GM18499 (cell line): ENCODE results near the gene FBXW11.

ENCODE experiments used
- ATAC-seq: cut with Tn5 transposase; IDR thresholded peaks from one replicate; pipeline ENCODE4 v1.9.1; 2021; ENCODE audit warnings: moderate number of reproducible peaks; ENCODE audit not compliant: insufficient read depth, unreplicated experiment

The FBXW11 gene

DNA sequence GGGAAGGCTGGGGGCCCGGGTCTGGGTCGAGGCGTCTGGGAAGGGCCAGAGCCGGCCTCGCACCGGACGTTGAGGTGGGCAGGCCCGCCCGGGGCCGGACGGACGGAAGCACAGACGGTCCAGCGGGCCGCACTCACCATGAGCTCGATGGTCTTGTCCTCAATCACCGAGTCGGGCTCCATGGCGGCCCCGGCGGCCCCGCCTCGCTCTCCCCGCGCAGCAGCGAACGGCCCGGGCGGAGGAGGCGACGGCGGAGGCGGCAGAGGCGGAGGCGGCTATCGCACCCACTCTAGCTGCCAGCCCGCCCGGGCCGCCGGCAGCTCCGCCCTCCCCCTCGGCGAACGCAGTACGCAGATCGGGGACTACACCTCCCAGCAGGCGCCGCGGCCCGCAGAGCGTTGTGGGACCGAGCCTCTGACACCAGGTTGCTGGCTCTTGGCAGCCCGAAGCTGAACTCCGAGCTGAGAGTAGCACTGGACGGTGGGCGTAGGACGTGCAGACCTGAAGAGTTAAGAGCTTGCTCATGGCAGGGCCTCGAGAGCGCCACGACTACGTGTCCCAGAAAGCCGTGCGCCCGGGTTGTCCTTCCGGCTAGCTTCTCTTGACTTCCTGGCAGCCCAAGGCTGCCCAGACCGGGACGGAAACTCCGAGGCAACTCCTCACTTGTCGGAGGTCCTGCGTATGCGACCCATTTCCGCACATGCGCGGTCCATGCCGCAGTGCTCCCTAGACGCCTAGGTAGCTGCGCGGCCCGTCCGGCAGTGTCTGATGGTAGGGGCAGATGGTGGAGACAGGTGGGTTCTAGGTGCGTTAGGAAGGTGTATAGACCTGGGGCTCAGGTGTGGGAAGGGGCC lies at the start of gene FBXW11:
Gene FBXW11, minus strand, starts transcription at position 318 of the 854 bp plus-strand sequence. Its CDS starts 136 bp downstream, at position 182.
- ATAC-seq, result peak; percentile 67

DNA sequence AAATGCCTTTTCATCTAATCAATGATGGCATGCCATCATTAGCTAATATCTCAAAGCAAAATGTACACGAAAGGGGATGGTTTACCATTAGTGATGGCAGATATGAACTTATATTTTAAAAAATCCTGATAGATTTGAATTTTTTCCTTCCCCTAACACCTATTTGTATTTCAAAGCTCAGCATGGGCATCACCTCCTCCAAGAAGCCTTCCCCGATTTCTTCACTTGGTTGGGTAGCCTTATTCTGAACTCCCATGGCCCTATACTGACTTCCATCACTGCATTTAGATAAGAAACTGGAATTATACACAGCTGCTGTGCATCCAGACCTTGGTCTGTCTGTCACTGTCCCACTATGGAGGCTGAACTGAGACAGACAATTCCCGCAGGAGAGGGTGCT lies 49.6 kb upstream of the FBXW11 start:
- ATAC-seq, result no peak

DNA sequence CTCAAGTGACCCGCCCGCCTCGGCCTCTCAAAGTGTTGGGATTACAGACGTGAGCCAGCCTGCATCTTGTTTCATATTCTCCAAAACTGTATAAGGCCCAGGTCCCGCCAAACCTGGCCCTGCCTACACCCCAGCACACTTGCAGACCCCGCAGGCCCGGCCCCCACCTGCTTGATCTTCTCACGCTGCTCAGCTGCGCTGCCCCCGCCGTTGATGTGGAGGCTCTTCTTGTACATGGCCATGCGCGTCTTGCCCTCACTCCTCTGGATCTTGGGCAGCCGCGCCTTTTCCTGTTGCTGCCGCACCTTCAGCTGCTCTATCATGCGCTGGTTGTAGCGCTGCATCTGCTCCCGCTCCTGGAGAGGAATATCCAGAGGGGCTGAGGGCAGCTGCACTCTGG lies 49.0 kb upstream of the FBXW11 start:
- ATAC-seq, result no peak

DNA sequence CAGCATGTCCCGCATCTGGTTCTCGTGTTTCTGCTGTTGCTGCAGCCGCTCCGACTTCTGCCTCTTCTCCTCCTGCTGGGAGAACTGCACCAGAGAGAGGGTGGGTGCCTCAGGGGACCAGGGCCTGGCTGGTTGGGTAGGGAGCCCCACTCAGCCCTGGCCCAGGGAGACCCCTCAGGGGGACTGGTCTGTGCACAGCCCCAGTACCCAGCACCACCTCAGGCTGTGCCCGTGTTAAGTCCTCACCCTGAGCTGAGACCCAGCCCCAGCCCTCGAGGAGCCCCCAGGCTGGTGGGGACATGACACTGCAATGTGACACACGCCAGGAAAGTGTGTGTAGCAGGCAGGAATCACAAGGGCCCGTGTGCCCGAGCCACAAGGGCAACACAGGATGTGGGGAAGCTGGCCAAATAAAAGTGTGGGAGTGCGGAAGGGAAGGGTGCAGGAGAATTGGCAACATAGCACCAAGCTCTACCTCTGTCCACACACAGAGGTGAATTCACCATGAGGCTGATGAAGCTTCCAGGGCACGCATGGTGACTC lies 48.2 kb upstream of the FBXW11 start:
- ATAC-seq, result no peak

DNA sequence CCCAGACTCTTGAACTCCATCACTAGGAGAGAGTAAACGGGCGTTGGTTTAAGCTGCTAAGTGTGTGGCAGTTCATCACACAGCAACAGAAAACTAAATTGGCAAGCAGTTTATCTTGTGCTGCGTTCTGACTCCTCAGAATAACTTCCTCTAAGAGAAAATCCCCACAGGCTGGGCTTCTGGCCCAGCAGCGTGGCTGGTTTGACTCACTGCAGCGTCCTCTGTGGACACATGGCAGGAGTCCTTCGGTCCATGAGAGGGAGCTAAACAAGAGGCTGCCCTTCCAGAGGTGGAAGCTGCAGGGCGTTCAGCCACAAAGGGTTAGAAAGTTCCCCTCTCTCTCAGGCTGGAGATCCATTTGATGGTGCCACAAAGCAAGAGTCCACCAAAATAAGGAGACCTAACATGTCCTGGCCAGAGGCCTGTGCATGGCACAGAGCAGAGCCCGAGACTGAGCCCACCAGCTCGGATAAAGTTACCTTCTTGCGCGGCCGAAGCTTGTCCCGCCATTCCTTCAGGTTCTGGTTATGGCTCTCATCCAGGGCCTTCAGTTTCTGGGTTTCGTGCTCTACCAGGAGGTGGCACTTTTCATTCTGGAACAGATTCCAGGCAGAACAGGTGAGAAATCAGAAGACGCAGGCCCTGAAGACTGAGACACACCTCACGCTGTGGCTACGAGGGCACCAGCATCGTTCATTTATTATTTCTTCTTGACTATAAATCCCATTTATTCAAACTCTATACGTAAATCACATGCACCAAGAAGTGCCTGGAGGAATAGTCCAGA lies 46.2 kb upstream of the FBXW11 start:
- no peak for ATAC-seq

DNA sequence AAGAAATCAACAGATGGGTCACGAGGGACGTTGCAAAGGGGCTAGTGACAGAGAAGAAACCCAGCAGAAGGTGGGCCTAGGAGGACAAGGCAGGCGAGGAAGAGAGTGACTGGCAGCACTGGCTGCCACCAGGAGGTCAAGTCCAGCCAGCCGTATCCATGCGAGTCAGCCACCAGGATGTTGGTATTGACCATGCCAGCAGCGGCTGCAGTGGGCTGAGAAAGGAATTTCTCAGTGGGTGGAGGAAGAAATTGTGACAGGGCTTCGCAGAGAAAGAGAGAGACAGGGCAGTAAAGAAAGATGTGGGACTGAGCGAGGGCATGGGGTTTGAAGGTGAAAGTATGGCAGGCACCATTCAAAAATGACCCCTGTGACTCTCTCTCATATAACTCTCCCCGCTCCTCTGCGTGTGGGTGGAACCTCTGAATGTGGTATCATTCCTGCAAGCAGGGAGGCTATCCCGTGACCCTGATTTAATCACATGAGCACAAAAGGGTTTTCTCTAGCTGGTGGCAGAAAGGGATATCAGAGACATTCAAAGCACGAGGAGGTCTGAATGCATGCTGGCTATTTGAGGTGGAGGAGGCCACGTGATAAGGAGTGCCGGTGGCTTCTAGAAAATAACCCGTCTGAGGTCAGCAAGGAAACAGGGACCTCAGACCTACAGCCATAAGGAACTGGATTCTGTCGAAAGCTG lies 45.4 kb upstream of the FBXW11 start:
- ATAC-seq, result no peak

DNA sequence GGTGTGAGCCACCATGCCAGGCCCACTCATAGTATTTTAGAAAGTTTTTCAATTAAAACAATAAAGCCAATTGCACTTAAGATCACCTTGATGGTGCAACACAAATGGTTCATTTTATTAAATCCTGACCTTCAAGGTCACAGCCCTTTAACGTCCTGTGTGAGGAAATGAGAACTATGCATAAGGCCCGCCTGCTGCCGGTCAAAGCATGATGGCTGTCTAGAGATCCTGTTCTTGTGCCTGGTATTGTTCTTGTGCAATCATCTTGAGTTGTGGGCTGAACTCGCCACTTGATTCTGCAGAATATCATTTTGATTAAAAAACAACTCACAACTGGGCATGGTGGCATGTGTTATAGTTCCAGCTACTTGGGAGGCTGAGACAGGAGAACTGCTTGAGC lies 43.6 kb upstream of the FBXW11 start:
- ATAC-seq, result no peak

DNA sequence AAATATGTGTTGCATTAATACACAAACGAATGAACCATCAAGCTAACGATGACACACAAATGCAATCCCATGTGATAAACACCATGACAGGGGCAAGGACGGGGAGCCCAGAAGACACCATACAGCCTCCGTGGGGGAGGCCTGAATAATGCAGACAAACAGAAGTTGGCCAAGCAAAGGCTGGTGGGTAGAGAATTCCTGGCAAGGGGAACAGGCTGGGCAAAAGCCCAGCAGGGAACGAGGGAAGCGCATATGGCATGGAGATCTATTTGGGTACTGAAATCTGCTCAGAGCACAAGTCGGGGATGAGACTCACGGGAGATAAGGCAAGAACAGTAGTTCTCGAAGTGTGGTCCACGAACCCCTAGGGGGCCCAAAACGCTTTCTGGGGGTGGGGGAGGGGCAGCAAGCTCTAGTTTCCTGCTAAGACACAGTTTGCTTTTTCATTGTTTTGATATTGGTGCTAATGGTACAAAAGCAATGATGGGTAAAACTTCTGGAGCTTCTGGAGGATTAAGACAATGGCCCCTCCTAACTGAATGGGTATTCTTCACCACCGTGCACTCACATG lies 42.9 kb upstream of the FBXW11 start:
- ATAC-seq, result no peak

DNA sequence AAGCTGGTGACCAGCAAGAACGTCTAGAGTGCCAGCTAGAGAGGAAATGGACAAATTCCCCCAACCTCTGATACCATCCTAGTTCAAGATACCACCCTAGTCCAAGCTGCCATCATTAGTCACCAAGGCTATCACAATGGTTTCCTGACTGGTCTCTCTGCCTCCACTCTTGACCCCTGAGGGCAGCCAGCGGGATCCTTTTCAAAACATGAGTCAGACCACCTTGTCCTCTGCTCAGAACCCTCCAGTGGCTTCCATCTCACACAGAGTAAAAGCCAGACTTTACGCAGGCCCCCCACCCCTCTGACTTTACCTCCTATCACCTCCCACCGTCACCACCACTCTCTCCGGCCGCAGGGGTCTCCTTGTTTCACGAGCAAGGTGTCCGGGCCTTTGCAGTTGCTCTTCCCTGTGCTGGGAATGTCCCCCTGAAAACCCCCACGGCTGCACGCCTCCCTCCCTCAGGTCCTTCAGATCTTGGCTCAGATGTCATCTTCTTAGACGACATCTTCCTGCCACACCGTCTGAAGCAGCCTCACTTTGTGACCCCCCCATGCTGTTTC lies 42.2 kb upstream of the FBXW11 start:
- ATAC-seq, result no peak

DNA sequence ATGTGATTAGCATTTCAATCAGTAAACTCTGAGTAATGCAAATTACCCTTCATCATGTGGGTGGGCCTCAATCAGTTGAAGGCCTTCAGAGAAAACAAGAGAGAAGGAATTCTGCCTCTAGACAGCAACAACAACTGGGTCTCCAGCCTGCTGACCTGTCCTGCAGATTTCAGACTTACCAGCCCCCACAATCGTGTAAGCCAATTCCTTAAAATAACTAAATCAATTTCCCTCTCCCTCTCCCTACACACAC lies 41.7 kb upstream of the FBXW11 start:
- no peak for ATAC-seq

DNA sequence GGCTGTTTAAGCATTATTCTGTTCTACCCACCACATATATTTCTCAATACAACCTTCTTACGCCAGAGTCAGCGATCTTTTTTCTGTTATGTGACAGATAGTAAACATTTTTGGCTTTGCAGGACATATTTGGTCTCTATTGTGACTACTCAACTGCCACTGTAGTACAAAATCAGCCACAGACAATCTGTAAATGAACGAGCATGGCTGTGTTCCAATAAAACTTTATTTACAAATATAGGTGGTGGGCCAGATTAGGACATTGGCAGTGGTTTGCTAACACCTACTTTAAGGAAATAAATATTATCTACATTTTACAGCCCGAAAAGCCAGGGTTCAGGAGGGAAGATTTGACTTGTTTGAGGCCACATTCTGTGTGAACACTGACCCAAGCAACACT lies 40.2 kb upstream of the FBXW11 start:
- no peak for ATAC-seq

DNA sequence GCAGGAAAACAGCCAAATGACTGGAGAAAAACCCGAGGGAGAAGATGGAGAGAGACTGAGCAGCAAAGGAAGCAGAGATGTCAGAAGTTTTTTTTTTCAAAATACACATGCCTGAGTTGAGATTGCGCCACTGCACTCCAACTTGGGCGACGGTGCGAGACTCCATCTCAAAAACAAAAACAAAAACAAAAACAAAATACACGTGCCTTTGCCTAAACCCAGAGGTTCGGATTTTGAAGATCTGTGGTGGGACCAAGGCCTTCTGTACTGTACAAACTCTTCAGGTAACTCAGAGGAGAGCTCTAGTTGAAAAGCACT lies 38.8 kb upstream of the FBXW11 start:
- ATAC-seq, result no peak

DNA sequence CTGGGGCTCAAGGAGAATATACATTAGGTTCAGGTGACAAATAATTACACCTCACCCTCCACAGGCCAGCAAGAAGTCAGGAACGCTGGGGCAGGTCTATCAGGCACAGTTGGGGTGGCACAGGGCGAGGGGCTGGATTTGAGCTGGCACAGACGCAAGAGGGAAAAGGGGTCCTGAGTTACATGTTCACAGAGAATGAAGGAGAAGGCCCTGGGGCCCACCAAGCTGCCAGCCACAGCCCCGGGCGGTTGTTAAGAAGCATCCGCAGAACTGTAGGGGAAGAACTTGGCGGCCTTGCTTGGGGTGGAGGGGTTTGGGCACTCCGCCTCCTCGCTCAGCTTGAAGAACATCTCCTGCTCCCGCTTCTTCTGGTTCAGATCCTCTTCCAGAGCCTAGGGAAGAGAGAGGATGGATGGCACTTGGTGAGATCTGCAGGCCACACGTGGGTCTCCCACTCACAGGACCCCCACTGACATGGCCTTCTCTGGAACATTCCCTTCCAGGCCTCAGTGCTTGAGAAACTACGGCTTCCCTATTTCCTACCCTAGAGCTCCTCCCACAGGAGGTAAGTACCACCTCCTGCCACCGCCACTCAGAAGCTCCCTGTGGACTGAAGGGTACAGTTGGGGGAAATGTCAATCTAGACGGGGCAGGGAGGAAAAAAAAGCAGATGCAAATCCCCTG lies 38.3 kb upstream of the FBXW11 start:
- no peak for ATAC-seq

DNA sequence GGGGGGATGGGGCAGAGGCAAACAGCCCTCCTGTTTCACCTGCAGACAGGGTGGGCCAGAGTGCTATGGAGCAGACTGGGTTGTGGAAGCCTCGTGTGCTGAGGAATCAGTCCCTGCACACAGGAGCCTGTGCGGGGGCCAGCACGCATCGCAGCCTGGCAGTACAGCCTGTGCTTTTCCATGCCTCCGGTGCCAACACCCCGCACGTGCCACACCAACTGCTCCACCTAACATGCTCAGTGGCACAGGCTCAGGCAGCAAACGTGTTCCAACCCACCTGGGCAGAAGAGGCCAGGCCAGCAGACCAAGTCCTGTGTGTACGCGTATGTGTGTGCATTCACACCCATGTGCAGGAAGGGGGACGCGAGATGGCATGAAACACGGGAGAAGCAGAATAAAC lies 37.4 kb upstream of the FBXW11 start:
- no peak for ATAC-seq

DNA sequence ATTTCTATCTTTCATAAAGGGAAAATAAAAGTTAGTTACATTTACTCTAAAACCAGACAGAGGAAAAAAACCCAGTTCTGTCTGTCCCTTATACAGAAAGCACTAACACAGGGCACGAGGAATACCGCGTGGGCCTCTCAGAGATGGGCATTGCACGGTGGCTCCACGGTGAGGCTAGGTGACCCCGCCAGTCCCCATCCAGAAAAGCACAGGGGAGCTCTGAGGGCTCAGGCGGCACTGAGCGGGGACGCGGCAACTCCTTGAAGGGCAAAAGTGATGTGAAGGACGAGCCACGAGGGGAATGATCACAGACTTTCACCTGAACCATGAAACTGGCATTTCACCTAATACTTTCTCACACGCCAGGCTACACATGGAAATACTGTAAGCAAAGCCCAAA lies 35.7 kb upstream of the FBXW11 start:
- no peak for ATAC-seq

DNA sequence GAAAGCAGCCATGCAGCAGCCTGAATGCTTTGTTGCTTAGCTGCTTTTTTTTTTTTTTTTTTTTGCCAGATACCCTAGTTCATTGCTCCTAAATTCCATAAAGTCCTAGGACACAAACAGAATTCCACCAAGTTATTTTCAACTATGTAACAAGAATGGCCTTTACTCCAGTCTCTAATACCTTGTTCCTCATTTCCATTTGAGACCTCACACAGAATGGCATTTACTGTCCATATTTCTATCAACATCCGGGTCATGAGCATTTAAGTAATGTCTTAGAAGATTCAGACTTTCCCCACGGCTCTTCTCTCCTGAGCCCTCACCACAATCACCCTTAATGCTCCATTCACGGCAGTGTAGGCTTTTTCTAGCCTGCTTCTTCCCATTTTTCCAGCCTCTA lies 31.7 kb upstream of the FBXW11 start:
- no peak for ATAC-seq

DNA sequence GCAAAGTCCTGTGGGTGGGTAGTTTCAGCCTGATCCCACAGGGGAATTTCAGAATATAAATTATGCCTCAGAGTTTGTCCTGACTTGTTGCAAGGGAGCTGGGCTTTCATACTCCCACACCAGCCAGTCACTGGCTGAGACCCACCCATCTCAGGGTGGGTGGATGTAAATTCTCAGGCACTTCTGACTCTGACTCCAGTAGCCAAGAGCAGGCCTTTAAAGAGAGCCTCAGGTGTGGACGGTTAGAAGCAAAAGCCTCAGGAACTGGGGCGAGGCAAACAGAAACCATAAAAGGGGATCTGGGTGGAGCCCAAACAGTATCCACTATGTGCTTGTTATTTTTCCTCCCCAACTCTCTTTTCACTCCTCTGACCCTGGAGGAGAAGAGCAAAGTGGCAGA lies 28.6 kb upstream of the FBXW11 start:
- peak; percentile 57 for ATAC-seq

DNA sequence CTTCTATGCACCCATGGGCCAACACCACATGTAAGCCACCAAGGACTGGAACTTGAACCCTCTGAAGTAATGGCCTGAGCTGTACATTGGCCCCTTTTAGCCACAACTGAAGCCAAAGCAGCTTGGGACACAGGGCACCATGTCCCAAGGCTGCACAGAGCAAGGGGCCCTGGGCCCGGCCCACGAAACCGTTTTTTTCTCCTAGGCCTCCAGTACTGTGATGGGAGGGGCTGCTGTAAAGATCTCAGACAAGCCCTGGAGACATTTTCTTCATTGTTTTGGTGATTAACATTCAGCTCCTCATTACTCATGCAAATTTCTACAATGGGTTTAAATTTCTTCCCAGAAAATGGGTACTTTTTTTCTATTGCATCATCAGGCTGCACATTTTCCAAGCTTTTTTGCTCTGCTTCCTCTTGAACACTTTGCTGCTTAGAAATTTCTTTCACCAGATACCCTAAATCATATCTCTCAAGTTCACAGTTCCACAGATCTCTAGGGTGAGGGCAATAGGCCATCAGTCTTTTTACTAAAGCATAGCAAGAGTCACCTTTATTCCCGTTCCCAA lies 25.5 kb upstream of the FBXW11 start:
- ATAC-seq, result no peak

DNA sequence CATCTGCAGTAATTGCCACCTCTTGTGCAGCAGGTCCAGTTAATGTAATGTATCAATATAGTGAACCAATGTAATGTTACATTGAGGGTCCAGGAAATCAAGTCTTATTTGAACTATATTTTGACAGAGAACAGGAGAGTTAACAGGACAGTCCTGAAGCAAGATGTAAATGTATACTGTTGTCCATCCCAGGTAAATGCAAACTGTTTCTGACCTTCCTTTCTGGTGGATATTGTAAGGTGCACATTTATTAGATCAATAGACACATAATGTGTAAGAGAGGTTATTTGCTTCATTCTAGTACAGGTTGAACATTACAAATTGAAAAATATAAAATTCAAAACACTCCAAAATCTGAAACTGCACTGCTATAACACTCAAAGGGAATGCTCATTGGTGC lies 23.4 kb upstream of the FBXW11 start:
- no peak for ATAC-seq

DNA sequence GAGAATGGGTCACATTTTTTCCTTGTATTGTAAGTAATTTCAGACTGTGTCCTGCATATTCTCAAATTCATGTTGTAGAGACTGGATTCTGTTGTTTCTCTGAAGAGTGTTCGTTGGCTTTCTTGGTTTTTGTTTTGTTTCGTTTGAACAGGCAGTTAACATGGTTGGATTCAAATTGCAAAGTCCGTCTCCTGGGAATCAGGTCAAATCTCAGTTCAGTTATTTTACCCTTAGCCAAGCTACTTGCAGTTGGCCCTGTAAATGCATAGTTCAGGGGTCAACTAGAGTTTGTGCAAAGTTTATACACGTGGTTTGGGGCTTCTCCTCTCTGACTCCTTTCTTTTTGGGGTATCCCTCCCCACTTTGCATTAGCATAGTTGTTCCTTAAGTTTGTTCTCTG lies 21.7 kb upstream of the FBXW11 start:
- ATAC-seq, result no peak
